Measurements from ENCODE around the gene DGLUCY. TPM values are rescaled to one million over a fixed set of nuclear protein-coding genes. Genes with fewer than 3 reads are reported as not detected.
A peak's percentile ranks its signal among the peaks of the same experiment; 100 is the strongest.

The DGLUCY gene
- total RNA-seq, 4 donors from 2014 or later: 47.1 to 145 (median 102) TPM

- no peaks in the 10 kb centered on the region for H3K9me3 ChIP-seq
- peaks cover 0 to 16% (median 3%) of the 10 kb centered on the region in 4 donors for H3K4me1 ChIP-seq
- H3K4me3 ChIP-seq: no peak overlapping the region
- H3K36me3 ChIP-seq: peaks cover 0 to 24% (median 0%) of the 10 kb centered on the region in 3 donors
- peak overlapping the region in 1 of 4 donors; percentile 7 for H3K27ac ChIP-seq
- DNase-seq: no peak
- TF ChIP-seq POLR2A (IDR thresholded peaks at IDR 0.05): no peak
- no peaks in the 10 kb centered on the region for H3K27me3 ChIP-seq
These were observed 155.5 kb downstream of the DGLUCY start for GRCh38 chr14:91269076-91269991.

- H3K36me3 ChIP-seq: peaks cover 0 to 33% (median 0%) of the 10 kb centered on the region in 3 donors
- no peak overlapping the region for H3K27ac ChIP-seq
- no peaks in the 10 kb centered on the region for H3K27me3 ChIP-seq
- no peaks in the 10 kb centered on the region for H3K9me3 ChIP-seq
- TF ChIP-seq CTCF (IDR thresholded peaks at IDR 0.05) (no peak), POLR2A (IDR thresholded peaks at IDR 0.05) (no peak)
- no peak overlapping the region for H3K4me3 ChIP-seq
- peaks cover 0 to 7% (median 0%) of the 10 kb centered on the region in 4 donors for H3K4me1 ChIP-seq
- DNase-seq: no peak
These were observed 156.3 kb downstream of the DGLUCY start for GRCh38 chr14:91270188-91270587.

DNA sequence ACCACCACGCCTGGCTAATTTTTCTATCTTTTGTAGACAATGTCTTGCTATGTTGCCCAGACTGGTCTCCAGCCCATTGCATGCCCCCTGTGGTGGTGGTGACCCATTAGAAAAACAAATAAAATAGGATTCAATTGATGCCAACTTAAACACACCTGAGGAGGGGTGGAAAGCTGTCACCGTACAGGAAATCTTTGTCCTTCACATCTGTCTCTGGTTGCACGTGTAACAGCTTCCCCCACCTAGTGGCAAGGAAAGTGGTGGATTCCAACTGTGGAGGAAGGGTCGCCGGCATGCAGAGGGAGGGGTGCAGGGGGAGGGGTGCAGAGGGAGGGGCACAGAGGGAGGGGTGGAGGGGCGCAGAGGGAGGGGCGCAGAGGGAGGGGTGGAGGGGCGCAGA lies 156.7 kb downstream of the DGLUCY start:
- Histone ChIP-seq H3K9me3 (no peaks in the 10 kb centered on the region), H3K36me3 (peaks cover 0 to 34% (median 0%) of the 10 kb centered on the region in 3 donors), H3K27ac (no peak overlapping the region), H3K4me3 (no peak overlapping the region), H3K27me3 (no peaks in the 10 kb centered on the region), H3K4me1 (peaks cover 0 to 6% (median 0%) of the 10 kb centered on the region in 4 donors)
- TF ChIP-seq CTCF (IDR thresholded peaks at IDR 0.05) (no peak), POLR2A (IDR thresholded peaks at IDR 0.05) (no peak)
- no peak for DNase-seq

DNA sequence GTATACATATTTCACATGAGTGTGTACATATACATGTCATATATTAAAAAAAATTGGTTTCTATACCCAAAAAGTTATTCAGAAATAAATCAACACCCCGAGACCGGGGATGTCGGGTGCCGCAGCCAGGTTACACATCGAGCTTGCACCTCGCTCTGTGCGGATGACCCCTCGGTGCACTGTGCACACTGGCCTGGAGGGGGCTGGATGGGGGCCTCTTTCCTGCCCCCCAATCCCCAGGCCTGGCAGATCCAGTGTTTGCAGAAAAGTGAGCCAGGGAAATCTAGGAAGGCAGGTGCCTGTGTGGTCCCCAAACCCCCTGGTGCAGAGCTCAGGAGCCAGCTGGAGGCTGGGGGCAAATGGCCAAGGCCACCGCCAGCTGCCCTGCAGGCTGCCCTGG lies 157.8 kb downstream of the DGLUCY start:
- DNase-seq: no peak
- Histone ChIP-seq H3K27me3 (no peaks in the 10 kb centered on the region), H3K4me3 (no peak overlapping the region), H3K9me3 (no peaks in the 10 kb centered on the region), H3K4me1 (peaks cover 0 to 6% (median 0%) of the 10 kb centered on the region in 4 donors), H3K36me3 (peaks cover 0 to 34% (median 0%) of the 10 kb centered on the region in 3 donors), H3K27ac (no peak overlapping the region)
- no peak for TF ChIP-seq CTCF (IDR thresholded peaks at IDR 0.05)
- no peak for TF ChIP-seq POLR2A (IDR thresholded peaks at IDR 0.05)

GRCh38 chr14:91272341-91273272 lies 158.7 kb downstream of the DGLUCY start:
- no peak overlapping the region for H3K4me3 ChIP-seq
- H3K4me1 ChIP-seq: peaks cover 0 to 6% (median 0%) of the 10 kb centered on the region in 4 donors

More at GRCh38 chr14:91272341-91273272, 158.7 kb downstream of the DGLUCY start:
- TF ChIP-seq POLR2A (IDR thresholded peaks at IDR 0.05) (no peak), CTCF (IDR thresholded peaks at IDR 0.05) (no peak)
- Histone ChIP-seq H3K36me3 (peaks cover 0 to 44% (median 0%) of the 10 kb centered on the region in 3 donors), H3K27me3 (no peaks in the 10 kb centered on the region), H3K9me3 (no peaks in the 10 kb centered on the region), H3K27ac (no peak overlapping the region)
- DNase-seq: no peak

All from Peyer's patch (tissue), 4 donors.